ENCODE measurements around the gene MROH2A.
"Not testable (repeated sequence)": the region's sequence is repeated elsewhere in the genome, so short reads cannot be mapped to it uniquely, and the experiment has no call there.

MROH2A gene, protein sequence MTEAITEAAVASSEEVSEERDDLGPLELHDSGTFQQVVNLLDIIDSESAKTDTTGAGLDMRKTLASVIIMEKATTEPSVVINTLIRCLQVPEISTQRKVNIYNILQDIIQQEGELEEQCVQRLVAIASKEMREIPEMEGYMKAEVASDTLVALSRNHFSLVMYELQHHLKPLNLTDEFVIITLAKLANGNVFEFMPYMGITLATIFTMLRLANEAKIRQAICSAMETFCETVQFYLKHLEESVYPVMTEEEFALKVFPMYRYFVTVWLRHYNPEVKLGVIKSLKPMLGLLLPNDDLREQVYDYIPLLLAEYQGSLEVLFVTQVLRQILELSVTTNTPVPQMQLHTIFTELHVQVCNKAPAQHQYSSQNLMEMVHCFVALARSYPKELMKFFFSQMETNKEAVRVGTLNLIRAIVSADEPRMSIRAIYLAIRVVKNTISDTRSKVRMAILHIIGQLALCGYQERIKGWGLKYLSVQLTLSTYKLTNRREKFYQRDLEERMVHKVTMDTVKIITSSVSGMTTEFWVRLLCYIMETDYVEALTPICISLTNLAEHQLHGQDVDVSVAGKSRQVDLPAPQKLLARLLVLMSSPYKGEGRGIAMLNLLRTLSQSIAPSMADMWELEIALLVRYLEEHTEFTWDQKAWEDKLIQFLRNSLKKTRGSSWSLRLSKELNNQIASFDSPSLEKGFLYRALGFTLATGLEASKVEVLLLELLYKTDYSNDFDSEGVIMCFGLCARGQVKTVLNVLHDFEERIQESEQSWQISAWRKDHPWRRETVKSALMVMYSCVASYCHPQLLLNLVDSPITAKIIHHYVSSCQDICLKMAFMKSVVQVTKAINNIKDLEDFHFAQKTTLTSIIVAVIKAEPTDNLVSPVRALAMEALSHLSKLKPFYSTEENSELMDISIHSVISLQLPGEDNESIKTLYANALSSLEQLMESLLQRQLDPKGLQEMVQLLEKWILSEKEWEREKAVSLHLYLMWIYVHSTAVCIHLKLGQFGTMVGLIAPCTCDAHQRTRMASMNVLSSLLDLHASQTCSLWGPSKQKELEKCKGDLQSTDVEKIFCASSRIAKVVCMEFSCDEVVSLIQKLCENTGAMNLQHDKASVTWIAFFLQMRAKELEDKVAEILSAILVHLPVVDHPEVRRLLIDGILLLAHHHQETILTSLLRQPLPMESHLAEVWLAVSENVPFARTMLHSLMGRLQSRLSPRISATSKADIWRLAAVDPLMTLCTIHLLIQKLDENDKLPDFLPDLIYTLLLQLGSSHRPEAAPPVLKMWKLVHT (N-terminal part only)

DNA sequence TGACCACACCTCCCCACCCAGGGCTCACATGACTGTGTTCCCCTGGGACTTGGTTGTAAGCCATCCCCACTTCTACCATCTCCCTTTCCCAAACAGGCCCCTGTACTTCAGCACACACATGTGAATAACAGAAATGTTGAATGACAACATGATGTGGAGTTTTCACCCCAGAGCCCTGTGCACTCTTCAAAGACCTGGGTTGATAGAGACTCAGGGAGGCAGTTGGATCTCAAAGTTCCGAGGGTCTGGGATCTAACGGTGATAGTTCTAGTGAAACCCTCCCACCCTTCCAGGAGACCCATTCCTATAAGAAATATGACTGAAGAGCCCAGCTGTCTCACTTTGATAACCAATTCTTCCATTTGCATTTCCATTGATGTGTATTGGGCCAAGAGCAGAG lies at the start of gene MROH2A:
MROH2A (plus strand) TSS at position 301 of the 400 bp plus-strand sequence. CDS start 1,029 bp downstream, outside the sequence.
- DNase-seq (ENCODE audit: low spot score) = no peak

DNA sequence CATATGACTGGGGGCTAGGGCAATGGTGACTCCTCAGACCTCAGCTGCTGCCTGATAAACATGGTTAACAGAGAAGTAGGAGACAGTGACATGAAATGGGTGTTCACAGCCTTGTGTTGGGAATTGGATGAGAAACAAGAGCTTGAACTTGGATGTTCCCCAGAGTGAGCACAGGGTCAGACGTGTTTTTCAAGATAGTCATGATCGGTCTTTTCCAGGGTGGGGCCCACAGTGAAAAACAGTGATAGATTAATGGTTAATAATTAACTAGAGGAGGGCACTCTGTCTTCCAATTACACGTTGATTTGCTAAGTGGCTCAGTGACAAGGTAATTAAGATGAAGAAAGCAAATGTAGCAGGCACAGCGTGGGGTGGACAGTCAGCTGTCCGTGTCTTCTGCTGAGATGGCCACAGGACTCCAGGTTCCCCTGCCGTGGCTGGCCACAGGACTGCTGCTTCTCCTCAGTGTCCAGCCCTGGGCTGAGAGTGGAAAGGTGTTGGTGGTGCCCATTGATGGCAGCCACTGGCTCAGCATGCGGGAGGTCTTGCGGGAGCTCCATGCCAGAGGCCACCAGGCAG lies 49.3 kb upstream of the MROH2A start, which contains the start of gene UGT1A3:
UGT1A3 (plus strand) TSS at position 320 of the 579 bp plus-strand sequence; CDS start at position 405, 85 bp downstream.
- DNase-seq (ENCODE audit: low spot score) = peak; percentile 26

DNA sequence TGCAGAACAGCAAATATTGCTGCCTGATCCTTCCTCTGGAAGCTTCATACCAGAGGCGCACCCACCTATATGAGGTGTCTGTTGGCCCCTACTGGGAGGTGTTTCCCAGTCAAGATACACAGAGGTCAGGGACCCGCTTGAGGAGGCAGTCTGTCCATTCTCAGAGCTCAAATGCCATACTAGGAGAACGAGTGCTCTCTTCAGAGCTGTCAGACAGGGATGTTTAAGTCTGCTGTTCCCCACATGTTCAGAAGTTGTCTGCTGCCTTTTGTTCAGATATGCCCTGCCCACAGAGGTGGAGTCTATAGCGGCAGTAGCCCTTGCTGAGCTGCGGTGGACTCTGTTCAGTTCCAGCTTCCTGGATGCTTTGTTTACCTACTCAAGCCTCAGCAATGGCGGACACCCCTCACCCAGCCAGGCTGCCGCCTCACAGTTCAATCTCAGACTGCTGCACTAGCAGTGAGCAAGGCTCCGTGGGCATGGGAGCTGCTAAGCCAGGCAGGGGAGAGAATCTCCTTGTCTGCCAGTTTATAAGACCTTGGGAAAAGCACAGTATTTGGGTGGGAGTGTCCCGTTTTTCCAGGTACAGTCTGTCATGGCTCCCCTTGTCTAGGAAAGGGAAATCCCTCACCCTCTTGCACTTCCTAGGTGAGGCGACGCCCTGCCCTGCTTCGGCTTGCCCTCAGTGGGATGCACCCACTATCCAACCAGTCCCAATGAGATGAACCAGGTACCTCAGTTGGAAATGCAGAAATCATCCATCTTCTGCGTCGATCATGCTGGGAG lies 41.1 kb upstream of the MROH2A start:
- DNase-seq (ENCODE audit: low spot score) = peak; percentile 29

DNA sequence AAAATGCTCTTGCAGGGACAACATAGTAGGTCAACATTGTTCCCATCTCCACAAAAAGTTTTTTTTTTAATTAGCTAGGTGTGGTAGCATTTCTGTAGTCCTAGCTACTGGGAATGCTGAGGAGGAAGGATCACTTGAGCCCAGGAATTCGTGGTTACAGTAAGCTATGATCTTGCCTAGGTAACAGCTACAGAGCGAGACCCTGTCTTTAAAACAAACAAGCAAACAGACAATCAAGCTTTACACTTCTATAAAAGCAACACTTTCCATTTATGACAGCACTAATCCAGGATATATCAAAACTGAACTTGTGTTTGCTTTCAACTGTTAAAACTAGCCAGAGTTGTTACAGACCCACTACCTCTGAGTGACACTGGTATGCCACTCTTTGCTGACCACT lies 37.3 kb upstream of the MROH2A start:
- no peak for DNase-seq (ENCODE audit: low spot score)

DNA sequence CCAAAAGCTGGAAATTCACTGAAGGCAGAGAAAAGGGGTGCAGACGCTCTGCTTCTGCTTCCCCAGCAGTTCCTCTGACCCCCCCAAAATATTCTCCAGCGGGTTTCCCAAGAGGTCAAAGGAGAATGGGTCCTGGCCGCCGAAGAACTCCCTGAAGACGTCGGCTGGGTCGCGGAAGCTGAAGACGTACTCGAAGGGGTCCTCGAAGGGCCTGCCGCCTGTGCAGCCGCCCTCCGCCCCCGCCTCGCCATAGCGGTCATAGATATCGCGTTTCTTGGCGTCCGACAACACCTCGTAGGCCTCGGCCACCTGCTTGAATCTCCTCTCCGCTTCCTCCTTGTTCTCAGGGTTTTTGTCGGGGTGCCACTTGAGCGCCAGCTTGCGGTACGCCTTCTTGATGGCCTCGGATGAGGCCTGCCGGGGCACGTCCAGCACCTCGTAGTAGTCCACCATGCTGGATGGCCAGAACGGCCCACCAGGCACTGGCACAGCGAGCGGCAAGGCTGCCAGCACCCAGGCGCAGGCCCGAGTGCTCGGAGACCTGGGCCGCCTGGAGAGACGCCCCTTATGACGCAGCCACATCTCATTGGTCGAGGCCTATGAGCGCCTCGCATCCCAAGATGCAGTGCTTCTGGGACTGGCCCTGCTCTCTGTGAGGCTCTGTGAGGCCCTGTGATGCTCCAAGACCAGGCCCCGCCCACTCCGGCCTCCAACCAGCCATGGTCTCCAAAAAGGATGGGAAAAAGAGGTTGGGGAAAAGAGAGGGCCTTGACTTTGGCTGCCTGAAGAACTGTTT lies 34.5 kb upstream of the MROH2A start:
- no peak for DNase-seq (ENCODE audit: low spot score)

DNA sequence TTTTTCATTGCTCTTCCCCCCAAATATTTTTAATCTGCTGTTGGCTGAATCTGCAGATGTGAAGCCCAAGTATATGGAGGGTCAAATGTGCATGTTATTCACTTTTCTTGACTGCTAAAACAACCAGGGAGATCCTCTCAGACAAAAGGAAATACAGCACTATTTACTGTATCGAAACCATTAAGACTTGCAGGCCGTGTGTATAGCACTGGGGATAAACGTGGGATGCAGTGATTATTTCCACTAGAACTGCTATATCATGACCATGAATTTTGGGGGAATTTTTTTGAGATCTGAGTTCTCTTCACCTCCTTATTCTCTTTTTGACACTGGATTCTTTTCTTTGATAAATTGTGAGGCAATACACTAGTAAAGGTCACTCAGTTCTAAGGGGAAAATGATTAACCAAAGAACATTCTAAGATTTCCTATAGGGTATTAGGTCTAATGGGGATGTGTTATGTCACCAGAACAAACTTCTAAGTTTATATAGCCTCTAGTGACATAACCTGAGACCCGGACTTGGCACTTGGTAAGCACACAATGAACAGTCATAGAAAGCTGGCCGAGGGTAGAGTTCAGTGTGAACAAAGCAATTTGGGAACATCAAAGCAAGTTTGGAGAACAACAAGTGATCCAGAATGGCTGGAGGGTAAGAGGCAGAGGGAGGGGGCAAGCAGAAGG lies 32.9 kb upstream of the MROH2A start:
- DNase-seq (ENCODE audit: low spot score) = peak; percentile 77

DNA sequence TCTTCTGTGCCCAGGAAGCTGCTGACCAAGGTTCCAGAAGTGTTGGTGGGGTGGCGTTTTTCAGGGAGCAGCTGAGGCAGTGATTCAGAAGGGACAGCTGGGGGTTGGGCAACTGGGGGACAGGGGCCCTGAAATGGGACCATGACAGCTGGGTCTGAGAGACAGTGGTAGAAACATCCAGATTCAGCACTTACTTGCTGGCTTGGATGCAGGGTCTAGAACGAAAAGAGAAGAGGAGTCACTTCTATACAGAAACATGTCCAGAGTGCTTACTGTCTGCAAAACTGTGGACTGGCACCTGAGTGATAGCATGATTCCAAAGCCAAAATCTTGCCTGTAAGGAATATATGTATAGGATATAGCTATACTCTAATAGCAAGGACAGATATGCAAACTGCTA lies 32.3 kb upstream of the MROH2A start:
- DNase-seq (ENCODE audit: low spot score) = not testable (repeated sequence)

DNA sequence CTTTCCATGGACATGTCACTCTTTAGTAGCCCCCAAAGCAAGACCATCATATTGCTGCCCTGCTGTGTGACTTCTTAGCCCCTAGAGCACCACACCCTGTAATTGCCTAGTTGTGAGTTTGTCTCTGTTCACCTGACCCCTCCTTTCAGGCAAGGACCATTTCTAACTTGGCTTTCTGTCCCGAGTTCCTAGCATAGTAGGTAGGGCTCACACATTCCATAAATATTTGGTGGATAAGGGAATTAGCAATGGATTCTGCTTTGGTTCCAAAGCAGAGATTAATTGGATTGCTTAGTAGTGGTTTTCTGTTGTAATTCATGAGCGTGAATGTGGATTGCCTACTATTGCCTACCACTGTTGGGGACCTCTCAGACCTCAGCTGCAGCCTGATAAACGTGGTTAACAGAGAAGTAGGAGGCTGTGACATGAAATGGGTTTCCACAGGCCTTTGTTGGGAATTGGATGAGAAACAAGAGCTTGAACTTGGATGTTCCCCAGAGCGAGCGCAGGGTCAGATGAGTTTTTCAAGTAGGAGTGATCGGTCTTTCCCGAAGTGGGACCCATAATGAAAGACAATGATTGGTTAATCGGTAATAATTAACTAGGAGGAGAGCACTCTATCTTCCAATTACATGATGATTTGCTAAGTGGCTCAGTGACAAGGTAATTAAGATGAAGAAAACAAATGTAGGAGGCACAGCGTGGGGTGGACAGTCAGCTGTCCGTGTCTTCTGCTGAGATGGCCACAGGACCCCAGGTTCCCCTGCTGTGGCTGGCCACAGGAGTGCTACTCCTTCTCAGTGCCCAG lies 31.5 kb upstream of the MROH2A start:
- no peak for DNase-seq (ENCODE audit: low spot score)

DNA sequence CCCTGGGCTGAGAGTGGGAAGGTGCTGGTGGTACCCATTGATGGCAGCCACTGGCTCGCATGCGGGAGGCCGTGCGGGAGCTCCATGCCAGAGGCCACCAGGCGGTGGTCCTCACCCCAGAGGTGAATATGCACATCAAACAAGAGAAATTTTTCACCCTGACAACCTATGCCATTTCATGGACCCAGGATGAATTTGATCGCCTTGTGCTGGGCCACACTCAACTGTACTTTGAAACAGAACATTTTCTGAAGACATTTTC lies 30.9 kb upstream of the MROH2A start:
- DNase-seq (ENCODE audit: low spot score) = no peak

DNA sequence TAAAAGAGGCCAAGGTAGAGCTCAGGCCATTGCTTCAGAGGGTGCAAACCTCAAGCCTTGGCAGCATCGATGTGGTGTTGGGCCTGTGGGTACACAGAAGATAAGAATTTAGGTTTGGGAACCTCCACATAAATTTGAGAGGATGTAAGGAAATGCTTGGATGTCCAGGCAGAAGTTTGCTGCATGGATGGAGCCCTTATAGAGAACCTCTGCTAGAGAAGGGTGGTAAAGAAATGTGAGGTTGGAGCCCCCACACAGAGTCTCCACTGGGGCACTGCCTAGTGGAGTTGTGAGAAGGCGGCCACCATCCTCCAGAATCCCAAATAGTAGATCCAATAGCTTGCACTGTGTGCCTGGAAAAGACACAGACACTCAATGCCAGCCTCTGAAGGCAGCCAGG lies 27.4 kb upstream of the MROH2A start:
- DNase-seq (ENCODE audit: low spot score) = not testable (repeated sequence)

DNA sequence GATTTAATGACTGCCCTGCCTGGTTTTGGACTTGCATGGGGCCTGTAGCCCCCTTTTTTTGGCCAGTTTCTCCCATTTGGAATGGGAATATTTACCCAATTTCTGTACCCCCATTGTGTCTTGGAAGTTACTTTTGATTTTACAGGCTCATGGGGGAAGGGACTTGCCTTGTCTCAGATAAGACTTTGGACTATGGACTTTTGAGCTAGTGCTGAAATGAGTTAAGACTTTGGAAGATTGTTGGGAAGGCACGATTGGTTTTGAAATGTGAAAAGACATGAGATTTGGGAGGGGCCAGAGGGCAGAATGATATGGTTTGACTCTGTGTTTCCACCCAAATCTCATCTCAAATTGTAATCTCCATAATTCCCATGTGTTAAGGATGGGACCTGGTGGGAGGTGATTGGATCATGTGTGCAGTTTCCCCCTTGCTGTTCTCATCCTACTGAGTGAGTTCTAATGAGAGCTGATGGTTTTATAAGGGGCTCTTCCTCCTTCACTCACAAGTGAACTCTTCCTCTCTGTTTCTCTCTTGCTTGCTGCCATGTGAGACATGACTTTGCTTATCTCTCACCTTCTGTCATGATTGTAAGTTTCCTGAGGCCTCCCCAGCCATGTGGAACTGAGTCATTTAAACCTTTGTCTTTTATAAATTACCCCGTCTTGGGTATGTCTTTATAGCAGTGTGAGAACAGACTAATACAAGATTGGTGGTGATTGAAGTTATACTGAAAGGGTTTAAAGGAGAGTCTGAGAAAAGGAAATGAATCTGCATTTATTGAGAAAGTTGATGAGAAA lies 26.7 kb upstream of the MROH2A start:
- DNase-seq (ENCODE audit: low spot score) = not testable (repeated sequence)

DNA sequence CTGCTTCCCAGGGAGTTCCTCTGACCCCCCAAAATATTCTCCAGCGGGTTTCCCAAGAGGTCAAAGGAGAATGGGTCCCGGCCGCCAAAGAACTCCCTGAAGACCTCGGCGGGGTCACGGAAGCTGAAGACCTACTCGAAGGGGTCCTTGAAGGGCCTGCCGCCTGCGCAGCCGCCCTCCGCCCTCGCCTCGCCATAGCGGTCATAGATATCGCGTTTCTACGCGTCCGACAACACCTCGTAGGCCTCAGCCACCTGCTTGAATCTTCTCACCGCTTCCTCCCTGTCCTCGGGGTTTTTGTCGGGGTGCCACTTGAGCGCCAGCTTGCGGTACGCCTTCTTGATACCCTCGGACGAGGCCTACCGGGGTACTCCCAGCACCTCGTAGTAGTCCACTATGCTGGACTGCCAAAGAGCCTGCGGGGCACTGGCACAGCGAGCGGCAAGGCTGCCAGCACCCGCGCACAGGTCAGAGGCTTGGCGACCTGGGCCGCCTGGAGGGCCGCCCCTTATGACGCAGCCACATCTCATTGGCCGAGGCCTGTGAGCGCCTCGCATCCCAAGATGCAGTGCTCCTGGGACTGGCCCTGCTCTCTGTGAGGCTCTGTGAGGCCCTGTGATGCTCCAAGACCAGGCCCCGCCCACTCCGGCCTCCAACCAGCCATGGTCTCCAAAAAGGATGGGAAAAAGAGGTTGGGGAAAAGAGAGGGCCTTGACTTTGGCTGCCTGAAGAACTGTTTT lies 23.1 kb upstream of the MROH2A start:
- DNase-seq (ENCODE audit: low spot score) = no peak

DNA sequence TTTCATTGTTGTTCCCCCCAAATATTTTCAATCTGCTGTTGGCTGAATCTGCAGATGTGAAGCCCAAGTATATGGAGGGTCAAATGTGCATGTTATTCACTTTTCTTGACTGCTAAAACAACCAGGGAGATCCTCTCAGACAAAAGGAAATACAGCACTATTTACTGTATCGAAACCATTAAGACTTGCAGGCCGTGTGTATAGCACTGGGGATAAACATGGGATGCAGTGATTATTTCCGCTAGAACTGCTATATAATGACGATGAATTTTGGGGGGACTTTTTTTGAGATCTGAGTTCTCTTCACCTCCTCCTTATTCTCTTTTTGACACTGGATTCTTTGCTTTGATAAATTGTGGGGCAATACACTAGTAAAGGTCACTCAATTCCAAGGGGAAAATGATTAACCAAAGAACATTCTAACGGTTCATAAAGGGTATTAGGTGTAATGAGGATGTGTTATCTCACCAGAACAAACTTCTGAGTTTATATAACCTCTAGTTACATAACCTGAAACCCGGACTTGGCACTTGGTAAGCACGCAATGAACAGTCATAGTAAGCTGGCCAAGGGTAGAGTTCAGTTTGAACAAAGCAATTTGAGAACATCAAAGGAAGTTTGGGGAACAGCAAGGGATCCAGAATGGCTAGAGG lies 21.6 kb upstream of the MROH2A start:
- DNase-seq (ENCODE audit: low spot score) = peak; percentile 86

DNA sequence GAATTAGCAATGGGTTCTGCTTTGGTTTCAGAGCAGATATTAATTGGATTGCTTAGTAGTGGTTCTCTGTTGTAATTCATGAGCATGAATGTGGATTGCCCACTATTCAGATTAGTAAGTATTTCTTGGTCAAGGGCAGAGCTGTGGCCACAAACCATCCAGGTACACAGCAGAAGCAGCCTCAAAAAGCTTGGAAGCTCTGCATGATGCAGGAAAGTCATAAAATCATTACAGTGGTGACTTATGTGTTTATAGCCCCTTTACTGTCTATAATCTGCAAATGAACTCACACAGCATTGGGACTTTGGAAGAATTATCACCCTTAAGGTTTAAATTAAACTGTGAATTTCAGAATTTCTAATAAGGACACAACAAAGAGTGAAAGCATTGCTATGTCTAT lies 20.0 kb upstream of the MROH2A start:
- DNase-seq (ENCODE audit: low spot score) = no peak

DNA sequence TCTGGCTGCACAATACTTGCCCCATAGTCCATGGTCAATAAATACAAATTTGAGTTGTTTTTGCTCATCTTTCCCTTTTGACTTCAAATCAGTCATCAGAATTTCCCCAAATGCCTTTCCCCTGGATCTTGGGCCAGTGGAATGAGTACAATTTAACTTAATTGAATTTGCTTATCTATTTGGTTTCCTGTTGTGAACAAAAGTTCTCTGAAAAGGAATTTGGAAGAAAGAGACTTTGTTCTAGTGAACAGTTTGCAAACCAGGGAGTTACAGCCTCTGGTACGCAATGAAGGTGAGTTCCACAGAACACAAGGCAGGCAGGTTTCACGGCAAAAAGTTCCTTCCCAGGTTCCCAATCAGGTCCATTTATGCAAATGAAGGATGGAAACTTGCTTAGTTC lies 19.3 kb upstream of the MROH2A start:
- no peak for DNase-seq (ENCODE audit: low spot score)

DNA sequence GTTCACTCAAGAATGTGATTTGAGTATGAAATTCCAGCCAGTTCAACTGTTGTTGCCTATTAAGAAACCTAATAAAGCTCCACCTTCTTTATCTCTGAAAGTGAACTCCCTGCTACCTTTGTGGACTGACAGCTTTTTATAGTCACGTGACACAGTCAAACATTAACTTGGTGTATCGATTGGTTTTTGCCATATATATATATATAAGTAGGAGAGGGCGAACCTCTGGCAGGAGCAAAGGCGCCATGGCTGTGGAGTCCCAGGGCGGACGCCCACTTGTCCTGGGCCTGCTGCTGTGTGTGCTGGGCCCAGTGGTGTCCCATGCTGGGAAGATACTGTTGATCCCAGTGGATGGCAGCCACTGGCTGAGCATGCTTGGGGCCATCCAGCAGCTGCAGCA lies 18.1 kb upstream of the MROH2A start, which contains the start of gene UGT1A1:
UGT1A1 (plus strand) TSS at position 228 of the 400 bp plus-strand sequence; CDS start at position 246, 18 bp downstream.
- DNase-seq (ENCODE audit: low spot score) = peak; percentile 35

Data from HuH-7 (cell line).